HepG2 (cell line): ENCODE results near the gene SMO. TPM values are rescaled to one million over a fixed set of nuclear protein-coding genes. Genes with fewer than 3 reads are reported as not detected.

ENCODE experiments used
- IRF1 ChIP-seq: sonication (generic); formaldehyde crosslinking; IDR thresholded peaks from 2 replicates; pipeline ENCODE4 v1.4.0; 2020; ENCODE audit warnings: low read depth, mild to moderate bottlenecking, missing genetic modification reagents
- ZBTB33 ChIP-seq: sonication (generic); formaldehyde crosslinking; IDR thresholded peaks from 2 replicates; pipeline ENCODE4 v1.4.0; 2020; ENCODE audit warnings: missing genetic modification reagents
- ZFP90 ChIP-seq: sonication (generic); formaldehyde crosslinking; IDR thresholded peaks from 2 replicates; pipeline ENCODE4 v1.8.0; 2022; ENCODE audit warnings: missing genetic modification reagents, mild to moderate bottlenecking, inconsistent platforms, borderline replicate concordance
- ZMAT5 ChIP-seq: sonication (generic); formaldehyde crosslinking; IDR thresholded peaks from 2 replicates; pipeline ENCODE4 v1.5.0; 2020; ENCODE audit warnings: mild to moderate bottlenecking, low read depth, missing genetic modification reagents, borderline replicate concordance
- ZNF30 ChIP-seq: sonication (generic); formaldehyde crosslinking; IDR thresholded peaks from 2 replicates; pipeline ENCODE4 v1.5.0; 2020; ENCODE audit warnings: mild to moderate bottlenecking, missing genetic modification reagents
- ZNF609 ChIP-seq: sonication (generic); formaldehyde crosslinking; IDR thresholded peaks from 2 replicates; pipeline ENCODE4 v1.4.0; 2020; ENCODE audit warnings: mild to moderate bottlenecking, missing genetic modification reagents, borderline replicate concordance
- ZNF619 ChIP-seq: sonication (generic); formaldehyde crosslinking; IDR thresholded peaks from 2 replicates; pipeline ENCODE4 v1.4.0; 2020; ENCODE audit warnings: mild to moderate bottlenecking, missing genetic modification reagents
- ZNF629 ChIP-seq: sonication (generic); formaldehyde crosslinking; conservative IDR thresholded peaks from 2 replicates; pipeline ENCODE4 v1.5.0; 2020; ENCODE audit warnings: missing genetic modification reagents
- ZXDC ChIP-seq: sonication (generic); formaldehyde crosslinking; IDR thresholded peaks from 2 replicates; pipeline ENCODE4 v1.5.0; 2020; ENCODE audit warnings: mild to moderate bottlenecking, missing genetic modification reagents
- polyA plus RNA-seq, 8 experiments: library from polyadenylated mRNA; depleted of rRNA in 3 of 8; stranded (reverse) in 7 of 8; unstranded in 1 of 8; fragments of >200 nt; fragmentation: Illumina TruSeq in 4 of 8; extraction: Trizol in 4 of 8; gene quantifications; 2 replicates each; pipeline versions ENCODE4 v1.2.1 to v1.2.3, GENCODE V29; 2011 to 2016; ENCODE audit warnings: low read depth in 4 of 8, missing spikeins in 1 of 8, mixed read lengths in 1 of 8; ENCODE audit not compliant: insufficient read depth in 1 of 8
- total RNA-seq, 5 experiments: library from RNA; depleted of rRNA; stranded (reverse); fragments of >200 nt; fragmentation: Illumina TruSeq; extraction: Trizol; gene quantifications; 2 replicates each; pipeline ENCODE4 v1.2.3, GENCODE V29; 2016; ENCODE audit warnings: low read depth in 1 of 5
- TF ChIP-seq, protein P1 (sequence below): IDR thresholded peaks from 2 replicates; pipeline ENCODE4 v1.6.1; 2016; ENCODE audit warnings: low read depth, borderline replicate concordance
- TF ChIP-seq, protein P2 (sequence below): sonication (generic); formaldehyde crosslinking; conservative IDR thresholded peaks from 2 replicates; pipeline ENCODE4 v1.4.0; 2020; ENCODE audit warnings: mild to moderate bottlenecking, missing genetic modification reagents, moderate library complexity

The SMO gene
- total and polyA plus RNA-seq, 2 of the 13 experiments (the other 11 are each of a cell fraction or from before 2014, with no cell fraction given) = 23.8 to 32.3 TPM

DNA sequence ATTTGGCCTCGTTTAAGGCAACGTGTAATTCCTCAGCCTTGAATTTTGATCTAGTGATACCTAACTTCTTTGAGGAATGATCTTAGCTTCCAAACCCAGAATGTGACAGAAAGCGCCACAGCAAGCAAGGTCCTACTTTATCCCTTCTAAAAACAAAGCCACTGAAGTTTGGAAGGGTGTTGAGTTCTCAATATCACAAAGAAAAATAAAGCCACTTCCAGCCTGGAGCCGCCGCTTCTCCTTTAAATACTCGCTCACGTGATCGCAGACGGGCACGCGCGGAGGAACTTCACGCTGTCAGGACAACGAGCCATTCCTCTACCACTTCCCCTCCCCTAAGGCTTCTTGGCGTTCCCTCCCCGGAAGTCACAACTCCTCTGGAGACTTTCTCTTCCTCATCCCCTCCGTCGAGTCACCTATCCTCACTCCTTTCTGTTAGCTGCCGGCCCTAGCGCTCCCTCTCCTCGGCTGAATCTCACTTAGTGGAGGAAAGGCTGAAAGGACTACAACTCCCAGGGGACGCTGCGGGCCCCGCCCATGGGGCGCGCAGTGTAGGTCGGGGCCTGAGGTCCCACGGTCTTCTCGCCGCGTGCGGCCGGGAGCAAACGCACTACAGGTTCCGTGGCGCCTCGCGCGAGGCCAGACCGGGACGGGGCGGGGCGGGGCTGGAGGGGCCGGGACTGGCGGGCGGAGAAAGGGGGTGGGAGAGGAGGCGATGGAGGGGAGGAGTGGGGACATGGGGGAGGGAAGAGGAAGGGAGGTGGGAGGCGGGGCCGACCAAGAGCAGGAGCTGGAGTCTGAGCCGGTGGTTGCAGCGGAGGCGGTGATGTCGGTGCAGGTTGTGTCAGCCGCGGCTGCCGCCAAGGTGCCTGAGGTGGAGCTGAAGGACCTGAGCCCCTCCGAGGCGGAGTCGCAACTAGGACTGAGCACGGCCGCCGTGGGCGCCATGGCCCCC is 36.1 kb downstream of the SMO start, which contains the start of gene AHCYL2 (continued):
- TF ChIP-seq ZBTB33 (CRISPR knock-in tag) (no peak), ZNF619 (peak; percentile 38; the same call in 1 of the 2 replicates), ZXDC (no peak), ZMAT5 (no peak), ZNF629 (CRISPR knock-in tag) (no peak), ZNF609 (CRISPR knock-in tag) (no peak), ZFP90 (CRISPR knock-in tag) (peak; percentile 38; the same call in 1 of the 2 replicates), IRF1 (CRISPR knock-in tag) (no peak), ZNF30 (no peak)
- TF ChIP-seq, protein P1, sequence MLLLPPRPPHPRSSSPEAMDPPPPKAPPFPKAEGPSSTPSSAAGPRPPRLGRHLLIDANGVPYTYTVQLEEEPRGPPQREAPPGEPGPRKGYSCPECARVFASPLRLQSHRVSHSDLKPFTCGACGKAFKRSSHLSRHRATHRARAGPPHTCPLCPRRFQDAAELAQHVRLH (CRISPR knock-in tag) = no peak
- TF ChIP-seq, protein P2, sequence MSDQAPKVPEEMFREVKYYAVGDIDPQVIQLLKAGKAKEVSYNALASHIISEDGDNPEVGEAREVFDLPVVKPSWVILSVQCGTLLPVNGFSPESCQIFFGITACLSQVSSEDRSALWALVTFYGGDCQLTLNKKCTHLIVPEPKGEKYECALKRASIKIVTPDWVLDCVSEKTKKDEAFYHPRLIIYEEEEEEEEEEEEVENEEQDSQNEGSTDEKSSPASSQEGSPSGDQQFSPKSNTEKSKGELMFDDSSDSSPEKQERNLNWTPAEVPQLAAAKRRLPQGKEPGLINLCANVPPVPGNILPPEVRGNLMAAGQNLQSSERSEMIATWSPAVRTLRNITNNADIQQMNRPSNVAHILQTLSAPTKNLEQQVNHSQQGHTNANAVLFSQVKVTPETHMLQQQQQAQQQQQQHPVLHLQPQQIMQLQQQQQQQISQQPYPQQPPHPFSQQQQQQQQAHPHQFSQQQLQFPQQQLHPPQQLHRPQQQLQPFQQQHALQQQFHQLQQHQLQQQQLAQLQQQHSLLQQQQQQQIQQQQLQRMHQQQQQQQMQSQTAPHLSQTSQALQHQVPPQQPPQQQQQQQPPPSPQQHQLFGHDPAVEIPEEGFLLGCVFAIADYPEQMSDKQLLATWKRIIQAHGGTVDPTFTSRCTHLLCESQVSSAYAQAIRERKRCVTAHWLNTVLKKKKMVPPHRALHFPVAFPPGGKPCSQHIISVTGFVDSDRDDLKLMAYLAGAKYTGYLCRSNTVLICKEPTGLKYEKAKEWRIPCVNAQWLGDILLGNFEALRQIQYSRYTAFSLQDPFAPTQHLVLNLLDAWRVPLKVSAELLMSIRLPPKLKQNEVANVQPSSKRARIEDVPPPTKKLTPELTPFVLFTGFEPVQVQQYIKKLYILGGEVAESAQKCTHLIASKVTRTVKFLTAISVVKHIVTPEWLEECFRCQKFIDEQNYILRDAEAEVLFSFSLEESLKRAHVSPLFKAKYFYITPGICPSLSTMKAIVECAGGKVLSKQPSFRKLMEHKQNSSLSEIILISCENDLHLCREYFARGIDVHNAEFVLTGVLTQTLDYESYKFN = 0 out of 2 replicates have a peak, but pooled peaks have one; percentile 2
